Cerebellar cortex (tissue), 1 donor: ENCODE data around the gene PANK3.
A peak's percentile ranks its signal among the peaks of the same experiment; 100 is the strongest.
"Not testable (repeated sequence)": the region's sequence is repeated elsewhere in the genome, so short reads cannot be mapped to it uniquely, and the experiment has no call there.

Experiments
- DNase-seq: peaks from one replicate; pipeline ENCODE4 v3.0.0-alpha.2; 2015; ENCODE audit warnings: low spot score

PANK3 gene

GRCh38 chr5:168552146-168552545, 27.0 kb downstream of the PANK3 start:
- peak; percentile 26 for DNase-seq

- DNase-seq, result no peak
Measured at GRCh38 chr5:168550656-168551055, 28.5 kb downstream of the PANK3 start.

- DNase-seq, result no peak
Measured at GRCh38 chr5:168549554-168549953, 29.6 kb downstream of the PANK3 start.

- DNase-seq, result no peak
Measured at GRCh38 chr5:168537176-168537575, 42.0 kb downstream of the PANK3 start.

GRCh38 chr5:168534351-168534750, 44.8 kb downstream of the PANK3 start:
- DNase-seq, result not testable (repeated sequence)

- DNase-seq, result no peak
Measured at GRCh38 chr5:168531987-168532864, 46.9 kb downstream of the PANK3 start.

- DNase-seq, result no peak
Measured at GRCh38 chr5:168531191-168531590, 48.0 kb downstream of the PANK3 start.

- DNase-seq, result no peak
Measured at GRCh38 chr5:168530621-168531150, 48.5 kb downstream of the PANK3 start.

GRCh38 chr5:168529374-168530234, 49.6 kb downstream of the PANK3 start:
- peak; percentile 13 for DNase-seq

GRCh38 chr5:168528521-168529373, 50.4 kb downstream of the PANK3 start, which contains the start of gene FBLL1:
FBLL1 (plus strand) TSS chr5:168529305; CDS start chr5:168529505, 200 bp downstream.
- peak; percentile 54 for DNase-seq

- DNase-seq, result no peak
Measured at GRCh38 chr5:168527756-168528295, 51.3 kb downstream of the PANK3 start.

GRCh38 chr5:168525856-168526255, 53.3 kb downstream of the PANK3 start:
- DNase-seq, result no peak

GRCh38 chr5:168513861-168514428, 65.2 kb downstream of the PANK3 start:
- no peak for DNase-seq

GRCh38 chr5:168502563-168503237, 76.5 kb downstream of the PANK3 start:
- no peak for DNase-seq
